Measurements from ENCODE around the gene TCF3.
"Not testable (repeated sequence)": the region's sequence is repeated elsewhere in the genome, so short reads cannot be mapped to it uniquely, and the experiment has no call there.

The TCF3 gene

DNA sequence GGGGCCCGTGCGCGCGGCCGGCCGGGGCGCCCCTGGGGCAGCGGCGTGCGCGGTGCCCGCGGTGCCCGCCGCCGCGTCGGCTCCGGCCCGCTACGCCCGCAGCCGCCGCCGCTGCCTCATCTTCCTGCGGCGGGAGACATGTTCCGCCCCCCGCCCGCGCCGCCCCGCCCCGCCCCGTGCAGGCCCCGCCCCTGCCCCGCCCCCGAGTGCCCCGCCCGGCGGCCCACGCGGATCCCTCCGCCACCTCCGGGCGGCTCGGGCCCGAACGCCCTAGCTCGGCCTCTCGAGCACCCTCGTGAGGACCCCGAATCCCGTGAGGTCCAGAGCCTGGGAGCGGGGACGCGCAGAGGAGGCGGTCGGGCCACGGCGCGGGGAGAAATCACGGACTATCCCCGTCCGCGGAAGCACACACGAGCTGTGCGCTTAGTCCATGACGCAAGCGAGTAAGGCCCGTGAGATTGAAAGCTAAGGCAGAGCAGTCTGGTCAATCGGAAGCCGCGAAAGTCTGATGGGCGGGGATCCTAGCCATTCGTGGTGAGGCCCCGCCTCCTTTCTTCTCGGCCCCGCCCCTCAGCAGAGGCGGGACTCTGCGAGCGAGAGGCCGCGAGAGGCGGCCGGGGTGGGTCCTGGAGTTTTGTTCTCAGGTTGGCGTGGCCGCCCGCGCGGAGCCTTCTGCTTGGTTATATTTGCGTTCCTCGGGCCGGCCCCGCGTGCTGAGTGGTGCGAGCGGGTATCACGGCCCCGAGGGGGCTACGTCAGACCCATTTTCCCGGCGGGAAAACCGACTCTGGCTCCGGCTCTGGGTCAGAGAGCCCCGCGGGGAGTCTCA, at the start of gene TCF3:
Gene TCF3, minus strand, starts transcription at position 145 of the 829 bp plus-strand sequence. CDS start 2,367 bp downstream, outside the sequence.
- H3K9me3 Mint-ChIP-seq = no peaks in the 10 kb centered on the region
- H3K4me1 Mint-ChIP-seq = peaks cover 16% of the 10 kb centered on the region
- H3K36me3 Mint-ChIP-seq = no peaks in the 10 kb centered on the region
- peaks cover 1% of the 10 kb centered on the region for H3K27me3 Mint-ChIP-seq
- H3K4me3 Mint-ChIP-seq = peak within 1 kb of the TSS; percentile 93
- peak within 1 kb of the TSS; percentile 96 for H3K27ac Mint-ChIP-seq

DNA sequence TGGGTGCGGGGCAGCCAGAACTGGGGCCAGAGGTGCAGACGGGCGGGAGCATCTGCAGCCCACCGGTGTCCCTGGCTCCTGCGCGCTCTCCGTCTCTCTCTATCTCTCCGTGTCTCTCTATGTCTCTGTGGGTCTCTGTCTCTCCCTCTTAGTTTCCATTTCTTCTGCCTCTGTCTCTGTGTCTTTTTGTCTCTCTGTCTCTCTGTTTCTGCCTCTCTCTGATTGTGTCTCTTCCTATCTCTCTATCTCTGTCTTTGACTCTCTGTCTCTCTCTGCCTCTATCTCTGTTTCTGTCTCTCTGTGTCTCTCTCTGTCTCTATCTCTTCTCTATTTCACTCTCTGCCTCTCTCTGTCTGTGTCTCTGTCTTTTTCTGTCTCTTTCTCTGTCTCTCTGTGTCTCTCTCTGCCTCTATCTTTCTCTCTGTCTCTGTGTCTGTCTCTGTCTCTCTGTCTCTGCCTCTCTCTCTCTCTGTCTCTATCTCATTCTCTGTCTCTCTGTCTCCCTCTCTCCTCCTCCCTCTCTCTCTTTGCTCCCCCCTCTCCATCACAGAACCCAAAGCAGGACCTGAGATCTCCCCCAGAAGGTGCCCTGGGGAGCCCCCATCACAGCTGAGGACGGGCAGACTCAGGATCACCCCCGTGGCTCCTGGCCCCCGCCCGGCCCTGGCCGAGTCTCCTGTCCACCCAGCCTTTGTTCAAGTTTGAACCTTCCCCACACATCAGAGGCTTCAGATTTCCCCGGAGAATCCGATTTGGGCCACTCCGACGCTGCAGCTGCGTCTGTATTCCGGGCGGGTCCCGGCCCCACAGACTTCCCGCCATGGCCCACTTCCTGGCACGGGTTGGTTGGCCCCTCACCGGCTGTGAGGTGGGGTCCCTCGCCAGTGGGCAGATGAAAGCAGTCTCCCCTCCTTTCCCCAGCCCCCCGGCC, 48.6 kb upstream of the TCF3 start:
- no peak overlapping the region for H3K4me3 Mint-ChIP-seq
- H3K36me3 Mint-ChIP-seq = peaks cover 3% of the 10 kb centered on the region
- H3K4me1 Mint-ChIP-seq = peaks cover 10% of the 10 kb centered on the region
- H3K27me3 Mint-ChIP-seq = peaks cover 17% of the 10 kb centered on the region
- peaks cover 5% of the 10 kb centered on the region for H3K9me3 Mint-ChIP-seq
- peak overlapping the region; percentile 24 for H3K27ac Mint-ChIP-seq

DNA sequence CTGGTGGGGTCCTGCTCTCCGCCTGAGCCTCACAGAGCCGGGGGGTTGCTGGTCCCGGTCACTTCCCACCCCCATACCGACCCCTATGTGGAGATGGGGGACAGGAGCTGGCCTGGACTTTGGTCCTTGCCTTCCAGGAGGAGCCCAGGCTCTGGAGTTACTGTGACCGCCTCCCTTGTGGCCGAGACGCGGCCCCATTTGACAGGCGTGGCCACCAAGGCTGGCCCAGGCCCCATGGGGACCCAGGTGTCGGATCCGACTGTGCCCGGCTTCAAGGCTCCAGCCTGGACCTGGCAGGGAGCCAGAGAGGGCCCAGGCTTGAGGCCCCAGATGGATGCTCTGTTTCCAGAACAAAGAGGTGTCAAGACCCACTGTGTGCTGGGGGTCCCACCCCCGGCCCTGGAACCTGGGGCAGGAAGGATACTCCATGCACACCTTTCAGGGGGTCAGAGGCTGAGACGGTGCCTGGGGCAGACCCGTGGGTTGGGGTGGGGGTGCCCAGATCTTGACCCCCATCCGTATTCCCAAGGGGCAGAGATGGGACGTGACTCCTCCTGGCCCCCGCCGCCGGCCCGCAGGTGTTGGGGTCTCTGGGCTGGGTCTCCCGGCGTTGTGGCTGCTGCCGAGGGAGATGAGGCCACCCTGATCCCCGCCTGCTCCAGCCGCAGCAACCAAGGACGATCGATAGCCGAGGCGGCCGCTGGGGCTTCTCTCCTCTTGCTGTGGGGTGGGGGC, 47.8 kb upstream of the TCF3 start:
- Mint-ChIP-seq H3K27me3 (peaks cover 17% of the 10 kb centered on the region), H3K9me3 (peaks cover 5% of the 10 kb centered on the region), H3K4me3 (no peak overlapping the region), H3K27ac (no peak overlapping the region), H3K36me3 (peaks cover 3% of the 10 kb centered on the region), H3K4me1 (peaks cover 10% of the 10 kb centered on the region)

- Mint-ChIP-seq H3K9me3 (peaks cover 3% of the 10 kb centered on the region), H3K4me1 (peaks cover 10% of the 10 kb centered on the region), H3K27me3 (peaks cover 16% of the 10 kb centered on the region), H3K4me3 (no peak overlapping the region), H3K36me3 (peaks cover 2% of the 10 kb centered on the region), H3K27ac (no peak overlapping the region)
These were observed 47.0 kb upstream of the TCF3 start for GRCh38 chr19:1699386-1699785.

DNA sequence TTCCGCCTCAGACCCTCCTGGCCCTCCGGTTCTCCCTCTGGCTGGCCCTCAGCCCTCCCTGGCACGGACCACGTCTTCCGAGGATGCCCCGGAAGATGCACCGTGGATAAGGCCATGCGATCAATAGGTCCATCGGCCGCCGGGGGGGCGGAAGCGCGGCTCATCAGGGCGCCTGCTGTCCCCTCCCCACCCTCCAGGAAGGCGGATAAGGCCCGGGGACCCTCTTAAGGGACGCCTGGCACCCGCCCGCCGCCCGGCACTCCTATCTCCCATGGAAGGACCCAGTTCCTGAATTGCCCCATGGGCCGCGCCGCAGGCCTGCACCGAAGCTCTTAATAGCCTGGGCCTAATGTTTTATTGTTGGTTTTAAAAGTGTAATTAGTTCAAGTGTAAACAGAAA, 46.2 kb upstream of the TCF3 start:
- Mint-ChIP-seq H3K9me3 (no peaks in the 10 kb centered on the region), H3K36me3 (no peaks in the 10 kb centered on the region), H3K4me1 (peaks cover 10% of the 10 kb centered on the region)

GRCh38 chr19:1695481-1695880, 43.1 kb upstream of the TCF3 start:
- H3K4me1 Mint-ChIP-seq, H3K4me3 Mint-ChIP-seq, H3K9me3 Mint-ChIP-seq, H3K36me3 Mint-ChIP-seq, H3K27ac Mint-ChIP-seq: not testable (repeated sequence)
- H3K27me3 Mint-ChIP-seq = peaks cover 13% of the 10 kb centered on the region

More for the DNA sequence above, 46.2 kb upstream of the TCF3 start:
- Mint-ChIP-seq H3K27me3 (peaks cover 12% of the 10 kb centered on the region), H3K4me3 (no peak overlapping the region), H3K27ac (no peak overlapping the region)

GRCh38 chr19:1691589-1692290, 39.3 kb upstream of the TCF3 start:
- Mint-ChIP-seq H3K4me3 (no peak overlapping the region), H3K9me3 (no peaks in the 10 kb centered on the region), H3K27ac (no peak overlapping the region), H3K27me3 (peaks cover 18% of the 10 kb centered on the region), H3K36me3 (no peaks in the 10 kb centered on the region), H3K4me1 (no peaks in the 10 kb centered on the region)

GRCh38 chr19:1690699-1691307, 38.4 kb upstream of the TCF3 start:
- Mint-ChIP-seq H3K4me1 (no peaks in the 10 kb centered on the region), H3K27me3 (peaks cover 18% of the 10 kb centered on the region), H3K9me3 (no peaks in the 10 kb centered on the region), H3K36me3 (no peaks in the 10 kb centered on the region), H3K27ac (no peak overlapping the region), H3K4me3 (no peak overlapping the region)

DNA sequence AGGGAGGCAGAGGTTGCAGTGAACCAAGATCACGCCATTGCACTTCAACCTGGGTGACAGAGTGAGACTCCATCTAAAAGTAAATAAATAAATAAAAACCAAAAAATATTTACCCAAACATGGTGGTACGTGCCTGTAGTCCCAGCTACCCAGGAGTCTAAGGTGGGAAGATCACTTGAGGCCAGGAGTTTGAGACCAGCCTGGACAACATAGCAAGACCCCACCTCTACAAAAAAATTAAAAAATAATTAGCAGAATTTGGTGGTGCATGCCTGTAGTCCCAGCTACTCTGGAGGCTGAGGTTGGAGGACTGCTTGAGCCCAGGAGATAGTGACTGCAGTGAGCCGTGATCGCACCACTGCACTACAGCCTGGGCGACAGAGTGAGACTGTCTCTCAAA, 33.4 kb upstream of the TCF3 start:
- H3K27ac Mint-ChIP-seq, H3K9me3 Mint-ChIP-seq, H3K4me3 Mint-ChIP-seq, H3K4me1 Mint-ChIP-seq, H3K36me3 Mint-ChIP-seq: not testable (repeated sequence)
- H3K27me3 Mint-ChIP-seq = peaks cover 20% of the 10 kb centered on the region

- Mint-ChIP-seq H3K27me3 (peaks cover 15% of the 10 kb centered on the region), H3K27ac (no peak overlapping the region), H3K4me1 (no peaks in the 10 kb centered on the region), H3K36me3 (no peaks in the 10 kb centered on the region), H3K4me3 (no peak overlapping the region), H3K9me3 (no peaks in the 10 kb centered on the region)
These were observed 32.6 kb upstream of the TCF3 start for GRCh38 chr19:1685046-1685445.

- H3K27me3 Mint-ChIP-seq = peaks cover 15% of the 10 kb centered on the region
- no peak overlapping the region for H3K27ac Mint-ChIP-seq
- H3K9me3 Mint-ChIP-seq = no peaks in the 10 kb centered on the region
- no peaks in the 10 kb centered on the region for H3K36me3 Mint-ChIP-seq
- H3K4me3 Mint-ChIP-seq = no peak overlapping the region
- H3K4me1 Mint-ChIP-seq = no peaks in the 10 kb centered on the region
These were observed 32.1 kb upstream of the TCF3 start for GRCh38 chr19:1684573-1684912.

DNA sequence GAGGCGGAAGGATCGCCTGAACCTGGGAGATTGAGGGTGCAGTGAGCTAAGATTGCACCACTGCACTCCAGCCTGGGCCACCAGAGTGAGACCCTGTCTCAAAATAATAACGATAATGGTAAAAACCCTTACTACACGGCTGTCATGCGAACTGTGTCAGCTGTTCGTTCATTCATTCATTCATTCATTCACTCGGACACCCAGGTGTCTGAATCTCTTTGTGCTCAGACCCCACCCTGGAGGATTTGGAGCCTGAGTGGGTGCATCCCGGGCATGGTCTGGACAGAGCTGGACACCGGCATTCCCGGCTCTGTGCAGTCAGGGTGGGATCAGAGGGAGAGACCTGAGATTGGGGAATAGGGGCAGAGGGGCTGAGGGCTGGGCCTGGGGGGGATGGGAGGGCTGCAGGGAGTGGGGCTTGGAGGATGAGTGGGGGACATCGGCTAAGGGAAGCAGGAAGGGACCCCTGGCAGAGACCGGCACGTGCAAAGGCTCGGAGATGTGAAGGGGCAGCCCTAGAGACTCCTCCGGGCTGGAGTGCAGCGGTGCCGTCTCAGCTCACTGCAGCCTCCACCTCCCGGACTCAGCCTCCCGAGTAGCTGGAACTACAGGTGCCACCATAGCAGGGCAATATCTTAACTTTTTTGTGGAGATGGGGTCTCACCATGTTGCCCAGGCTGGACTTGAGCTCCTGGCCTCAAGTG, 31.6 kb upstream of the TCF3 start:
- H3K9me3 Mint-ChIP-seq = no peaks in the 10 kb centered on the region
- peaks cover 16% of the 10 kb centered on the region for H3K27me3 Mint-ChIP-seq
- no peak overlapping the region for H3K27ac Mint-ChIP-seq
- H3K4me1 Mint-ChIP-seq = no peaks in the 10 kb centered on the region
- no peak overlapping the region for H3K4me3 Mint-ChIP-seq
- no peaks in the 10 kb centered on the region for H3K36me3 Mint-ChIP-seq

DNA sequence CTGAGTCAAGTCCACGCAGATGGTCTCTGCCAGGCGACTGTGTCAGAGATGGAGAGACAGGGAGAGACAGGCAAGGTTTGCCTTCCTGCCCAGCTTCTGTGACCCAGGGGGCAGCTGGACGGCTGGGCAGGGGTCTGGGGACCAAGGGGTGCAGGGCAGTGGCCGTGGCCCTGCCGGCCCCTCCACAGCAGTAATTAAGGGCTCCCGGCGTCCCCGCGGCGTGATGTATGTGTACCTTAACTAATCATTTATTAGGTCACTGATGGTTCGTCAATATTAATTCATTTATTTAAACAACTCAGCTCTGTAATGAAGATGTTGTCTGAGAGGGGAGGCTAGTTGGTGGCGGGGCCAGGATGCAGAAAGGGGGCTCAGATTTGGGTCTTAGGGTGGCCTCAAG, 28.6 kb upstream of the TCF3 start:
- no peak overlapping the region for H3K4me3 Mint-ChIP-seq
- no peaks in the 10 kb centered on the region for H3K36me3 Mint-ChIP-seq
- peaks cover 24% of the 10 kb centered on the region for H3K27me3 Mint-ChIP-seq
- H3K9me3 Mint-ChIP-seq = no peaks in the 10 kb centered on the region
- no peak overlapping the region for H3K27ac Mint-ChIP-seq
- no peaks in the 10 kb centered on the region for H3K4me1 Mint-ChIP-seq

- Mint-ChIP-seq H3K4me1 (no peaks in the 10 kb centered on the region), H3K27me3 (peaks cover 28% of the 10 kb centered on the region), H3K36me3 (no peaks in the 10 kb centered on the region)
These were observed 25.7 kb upstream of the TCF3 start for GRCh38 chr19:1678073-1678472.

More at GRCh38 chr19:1678073-1678472, 25.7 kb upstream of the TCF3 start:
- Mint-ChIP-seq H3K9me3 (no peaks in the 10 kb centered on the region), H3K27ac (no peak overlapping the region), H3K4me3 (no peak overlapping the region)
